Measurements from ENCODE around the gene CACNA1E.

Gene CACNA1E

DNA sequence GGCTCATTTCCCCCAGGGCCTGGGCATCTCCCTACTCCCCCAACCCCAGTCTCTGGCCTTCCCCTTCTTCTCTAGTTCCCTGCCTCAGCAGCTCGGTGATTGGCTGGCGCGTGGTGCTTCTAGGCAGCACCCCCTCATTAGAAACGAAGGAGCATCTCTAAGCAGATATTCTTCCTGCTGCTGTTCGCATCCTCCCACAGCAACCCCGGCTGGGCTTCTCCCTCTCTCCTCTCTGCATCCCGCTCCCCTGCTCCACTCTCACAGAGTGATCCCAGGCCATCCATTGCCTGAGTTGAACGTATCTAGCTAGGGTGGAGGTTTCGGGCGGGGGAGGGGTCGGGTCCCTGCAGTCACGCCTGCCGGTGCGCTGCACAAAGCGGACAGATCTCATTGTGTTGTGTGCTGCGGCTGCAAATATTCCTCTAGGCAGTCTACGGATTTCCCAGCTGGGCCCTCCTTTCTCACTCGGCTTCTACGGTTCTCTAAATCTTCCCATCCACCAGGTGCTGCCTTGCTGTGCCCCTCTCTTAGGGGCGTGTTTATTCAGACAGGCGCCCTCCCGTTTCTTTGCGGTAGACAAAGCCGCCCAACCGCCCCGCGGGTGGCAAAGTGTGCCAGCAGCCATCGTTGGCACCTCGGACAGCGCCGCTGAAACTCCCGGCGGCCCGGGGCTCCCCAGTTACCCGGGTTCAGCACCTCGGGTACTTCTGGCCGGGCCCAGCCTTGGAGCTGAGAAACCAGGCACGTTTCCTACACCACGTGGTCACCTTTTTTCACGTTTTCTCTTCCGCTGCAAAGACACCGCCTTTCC lies 2.2 kb downstream of the CACNA1E start:
- DNase-seq = no peak

DNA sequence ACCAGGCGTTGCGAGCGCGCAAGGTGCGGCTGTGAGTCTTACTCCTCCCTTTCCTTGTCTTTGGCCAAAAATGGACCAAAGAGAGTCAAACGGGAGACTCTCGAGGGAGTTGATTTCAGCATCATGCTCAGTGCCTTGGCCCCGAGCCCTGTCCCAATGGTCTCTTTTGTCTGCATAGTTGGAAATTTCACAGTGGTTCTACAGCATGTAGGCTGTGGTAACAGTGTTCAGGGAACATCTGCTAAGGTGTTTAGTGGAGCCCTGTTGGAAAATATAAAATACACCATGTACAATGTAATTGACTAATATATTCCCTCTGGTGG lies 2.7 kb downstream of the CACNA1E start:
- no peak for DNase-seq

DNA sequence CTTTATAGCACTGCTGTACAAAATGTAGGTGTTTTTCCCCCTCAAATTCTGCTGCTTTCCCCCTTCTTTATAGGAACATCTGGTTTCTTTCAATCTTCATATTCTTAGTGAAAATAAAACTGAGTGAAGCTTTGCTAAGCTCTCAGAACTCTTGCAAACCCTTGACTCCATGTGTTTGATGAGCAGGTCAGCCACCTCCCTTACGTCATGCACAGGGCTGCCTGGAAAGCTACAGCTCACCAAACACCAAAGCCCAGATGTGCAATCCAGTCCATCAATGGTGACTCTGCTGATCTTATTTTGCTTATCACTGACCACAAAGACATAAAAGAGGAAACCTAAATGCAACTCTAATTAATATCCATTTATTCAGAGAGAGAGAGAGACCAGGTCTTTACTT lies 5.5 kb downstream of the CACNA1E start:
- no peak for DNase-seq

DNA sequence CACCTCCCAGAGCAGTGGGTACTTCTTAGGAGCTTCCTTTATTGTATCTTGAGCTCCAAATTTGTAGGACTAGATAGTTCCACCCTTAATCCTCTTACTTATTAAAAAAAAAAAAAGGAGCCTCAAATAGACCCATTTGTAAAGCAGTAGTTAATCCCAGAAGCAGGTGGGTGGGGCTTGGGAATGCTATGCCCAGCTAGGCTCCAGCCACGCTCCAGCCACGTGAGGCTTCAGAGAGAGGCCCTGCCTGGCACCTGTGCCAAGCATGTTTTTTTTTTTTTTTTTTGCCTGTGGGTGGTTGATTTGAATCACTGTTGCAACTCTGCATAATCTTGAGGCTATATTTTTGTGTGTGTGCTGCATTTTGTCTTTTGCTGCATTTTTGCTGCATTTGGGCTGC lies 7.0 kb downstream of the CACNA1E start:
- no peak for DNase-seq

DNA sequence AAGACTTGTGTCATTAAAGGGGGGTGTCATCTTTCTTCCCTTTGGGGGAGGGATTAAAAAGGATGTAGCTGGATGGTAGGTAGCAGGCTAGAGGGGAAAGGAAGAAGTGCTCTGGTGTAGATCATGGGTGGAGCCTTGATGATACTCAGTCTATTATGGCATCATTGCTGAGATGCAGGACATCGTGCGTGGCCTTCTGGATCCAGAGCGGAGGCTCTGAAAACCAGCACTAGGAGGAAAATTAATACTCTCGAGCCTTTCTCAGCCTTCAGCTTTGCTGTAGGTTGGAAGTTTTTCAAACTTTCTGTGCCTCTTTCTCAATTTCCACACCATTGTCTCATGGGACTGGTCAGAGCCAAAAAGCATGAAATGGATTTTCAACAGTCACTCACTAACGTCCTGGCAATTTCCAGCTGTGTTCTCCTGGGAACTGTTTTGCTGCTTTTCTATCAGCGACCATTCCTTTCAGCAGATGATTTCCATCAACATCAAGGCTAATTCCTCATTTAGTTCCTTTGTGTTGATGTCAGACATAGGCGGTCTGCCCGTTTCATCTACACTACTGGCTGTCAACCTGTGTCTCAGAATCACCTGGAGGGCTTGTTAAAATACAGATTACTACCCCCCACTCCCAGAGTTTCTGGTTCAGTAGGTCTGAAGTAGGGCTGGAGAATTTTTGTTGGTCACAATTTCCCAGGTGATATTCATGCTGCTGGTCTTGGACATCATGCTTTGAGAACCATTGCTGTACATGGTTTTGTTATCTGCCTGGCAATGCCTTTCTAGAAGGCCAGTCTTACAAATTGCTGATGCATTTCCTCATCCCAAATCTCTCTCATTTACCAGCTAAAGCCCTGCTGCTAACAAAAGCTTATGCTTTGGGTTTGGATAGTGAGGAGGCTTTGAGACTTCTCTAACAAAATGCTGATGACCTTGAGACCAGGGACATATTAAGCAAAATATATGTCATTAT lies 7.7 kb downstream of the CACNA1E start:
- no peak for DNase-seq

DNA sequence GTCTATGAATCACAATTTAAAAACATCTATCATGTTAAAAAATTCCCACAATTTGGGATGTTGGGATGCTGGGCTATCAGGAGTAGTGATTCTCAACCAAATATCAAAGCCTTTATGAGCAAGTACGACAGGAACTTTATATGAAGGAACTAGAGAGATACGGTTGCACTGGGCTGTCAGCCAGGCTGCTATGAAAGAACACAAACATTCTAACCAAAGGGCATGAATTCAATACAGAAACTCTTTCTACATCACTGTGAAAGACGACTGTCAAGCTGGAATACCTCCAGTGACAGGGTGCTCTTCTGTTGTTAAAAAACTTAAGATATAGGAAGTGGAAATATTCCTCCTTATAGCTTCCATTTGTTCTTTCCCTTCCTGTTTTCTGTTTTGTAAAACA lies 9.8 kb downstream of the CACNA1E start:
- no peak for DNase-seq

DNA sequence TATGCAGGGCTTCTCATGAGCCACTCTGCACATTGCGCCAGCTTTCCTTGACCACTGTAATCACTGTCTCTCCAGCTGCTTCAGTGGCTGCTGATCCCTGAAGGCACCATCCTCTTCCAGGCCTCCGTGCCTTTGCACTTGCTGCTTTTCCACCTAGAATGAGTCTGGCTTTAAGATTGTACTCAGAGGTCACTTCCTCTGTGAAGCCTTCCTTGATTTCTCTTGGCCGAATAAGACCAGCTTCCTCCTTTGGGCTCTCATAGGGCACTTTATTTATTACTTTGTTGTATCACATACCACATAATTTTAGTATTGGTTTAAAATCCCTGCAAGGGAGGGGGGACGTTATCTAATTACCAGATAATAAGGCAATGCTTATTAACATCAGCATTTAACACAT lies 10.6 kb downstream of the CACNA1E start:
- DNase-seq = no peak

DNA sequence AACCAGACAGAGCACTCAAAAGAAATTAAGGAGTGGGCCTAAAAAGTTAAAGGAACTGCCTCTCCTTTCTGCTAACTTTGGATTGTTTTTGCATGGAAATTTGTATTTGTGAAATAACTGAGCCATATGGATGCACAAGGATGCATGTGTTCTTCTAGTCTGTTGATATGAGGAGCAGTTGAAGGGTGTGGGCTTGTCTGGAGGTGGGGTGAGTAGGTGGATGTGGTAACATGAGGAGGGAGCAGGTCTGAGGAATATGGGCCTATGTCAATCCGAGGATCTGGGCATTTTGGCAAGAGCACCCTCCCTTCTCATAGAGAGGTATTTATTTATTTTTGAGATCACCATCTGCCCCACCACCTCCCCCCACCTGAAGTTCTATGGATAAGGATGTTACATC lies 13.4 kb downstream of the CACNA1E start:
- DNase-seq = no peak

DNA sequence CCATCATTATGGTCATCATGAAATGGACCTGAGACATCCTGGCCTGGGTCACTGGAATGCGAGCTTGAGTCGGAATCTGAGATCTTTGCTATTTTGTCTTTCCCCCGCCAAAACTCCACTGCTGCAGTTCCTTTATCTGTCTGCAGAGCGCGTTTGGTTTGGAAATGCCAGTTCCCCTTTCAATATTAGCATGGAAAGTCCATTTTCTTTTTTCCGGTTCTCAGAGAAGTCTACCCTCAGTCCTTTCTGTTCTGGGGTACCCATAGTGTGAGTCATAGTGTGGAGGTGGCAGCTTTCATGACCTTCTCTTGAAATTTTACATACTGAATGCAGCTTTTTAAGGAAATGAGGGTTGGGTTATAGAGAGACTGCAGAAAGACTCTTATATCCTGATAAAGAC lies 14.6 kb downstream of the CACNA1E start:
- DNase-seq = no peak

DNA sequence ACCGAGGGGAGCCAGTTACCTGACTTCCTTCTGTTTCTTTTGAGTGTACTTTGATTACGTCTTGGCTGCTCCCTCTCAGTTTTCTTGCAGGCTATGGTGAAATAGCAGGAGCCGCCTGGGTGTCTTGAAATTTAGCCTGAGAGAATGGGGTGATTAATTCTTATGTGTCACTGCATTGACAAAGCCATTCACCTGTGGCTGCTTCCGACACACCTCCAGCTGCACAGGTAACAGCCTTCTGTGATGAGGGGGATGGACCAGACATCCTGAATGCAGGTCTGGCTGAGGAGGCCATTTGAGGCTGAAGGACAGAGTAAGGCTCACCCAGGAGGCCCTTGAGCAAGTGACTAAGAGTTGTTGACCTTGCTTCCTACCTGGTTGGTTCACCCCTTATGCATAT lies 16.5 kb downstream of the CACNA1E start:
- no peak for DNase-seq

DNA sequence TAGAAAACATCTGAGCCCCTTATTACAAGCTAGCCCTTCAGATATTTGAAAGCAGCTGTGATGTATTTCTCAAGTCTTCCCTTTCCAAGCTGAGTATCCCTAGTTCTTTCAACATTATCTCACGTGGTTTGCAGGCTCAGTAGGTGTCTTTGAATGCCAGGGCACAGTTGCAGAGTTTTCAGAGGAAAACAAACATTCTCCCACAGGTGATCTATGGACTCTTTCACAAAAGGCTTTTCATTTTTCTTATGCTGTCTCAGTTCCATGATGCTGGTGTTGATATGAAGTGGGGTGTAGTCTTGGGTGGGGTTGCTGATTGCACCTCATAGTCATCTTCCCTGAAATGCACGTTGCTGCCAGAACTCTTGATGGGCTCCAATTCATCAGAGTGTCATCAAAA lies 17.3 kb downstream of the CACNA1E start:
- no peak for DNase-seq

DNA sequence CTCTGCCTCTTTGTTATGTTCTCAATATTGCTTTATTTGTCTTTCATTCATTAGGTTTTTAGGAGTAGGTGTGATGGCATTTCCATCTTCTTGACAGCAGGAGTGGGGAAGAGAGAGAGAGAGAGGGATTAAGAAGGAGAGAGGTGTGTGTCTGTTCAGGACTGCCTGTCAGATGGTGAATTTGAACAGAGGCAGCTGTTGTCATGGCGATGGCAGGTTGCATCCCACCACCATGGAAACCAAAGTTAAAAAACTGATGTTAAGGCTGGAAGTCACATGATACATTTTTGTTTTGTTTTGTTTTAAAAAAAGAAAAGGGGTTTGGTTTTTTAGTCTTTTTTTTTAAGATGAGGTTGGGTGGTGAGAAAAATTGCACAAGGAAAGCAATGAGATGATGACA lies 18.3 kb downstream of the CACNA1E start:
- DNase-seq = no peak

DNA sequence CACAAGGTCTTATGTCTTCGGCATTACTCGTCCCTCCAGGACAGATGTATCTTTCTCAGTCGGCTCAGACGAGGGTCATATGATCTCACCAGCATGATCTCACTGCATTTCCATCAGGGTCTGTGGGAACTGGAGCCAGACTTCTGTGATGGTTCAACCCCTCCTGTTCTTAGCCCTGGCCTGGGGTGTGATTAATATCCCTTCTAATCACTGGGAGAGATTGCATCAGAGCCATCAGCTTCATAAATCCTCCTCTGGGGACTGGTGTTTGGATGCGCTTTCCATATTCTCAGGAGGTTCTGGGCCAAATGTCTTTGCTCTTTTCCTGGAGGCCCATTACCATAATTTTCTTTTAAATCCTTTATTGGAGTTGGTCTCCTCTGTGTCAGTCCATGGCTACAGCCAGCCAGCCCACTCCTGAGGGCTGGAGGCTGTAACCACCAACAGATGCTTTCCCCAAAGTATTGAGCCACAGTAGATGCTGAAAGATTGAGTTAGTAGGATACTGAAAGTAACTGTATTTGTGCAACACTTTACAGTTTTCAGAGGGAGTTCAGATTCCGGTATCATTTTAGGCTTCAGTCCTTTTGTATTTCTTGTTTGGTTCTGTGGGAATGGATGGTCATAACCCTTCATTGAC lies 20.0 kb downstream of the CACNA1E start:
- no peak for DNase-seq

DNA sequence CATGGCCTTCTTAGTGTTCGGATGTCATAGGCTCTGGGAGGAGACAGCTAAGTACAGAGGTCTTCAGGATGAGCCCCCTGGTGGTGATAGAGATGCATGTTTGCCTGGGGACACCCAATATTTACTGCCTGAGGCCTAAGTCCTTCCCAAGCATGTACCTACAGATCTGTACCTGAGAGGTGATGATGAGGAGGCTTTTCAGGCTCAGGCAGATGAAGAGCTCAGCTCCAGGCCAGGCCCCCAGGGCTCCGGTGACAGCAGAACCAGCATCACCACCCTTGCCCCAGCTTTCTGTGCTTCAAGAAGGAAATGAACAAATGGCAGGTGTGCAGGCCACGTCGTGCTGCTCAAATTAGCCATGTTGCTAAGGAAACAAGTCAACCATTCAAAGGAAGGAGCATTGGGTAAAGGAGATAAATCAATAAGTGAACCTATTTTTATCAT lies 21.1 kb downstream of the CACNA1E start:
- DNase-seq = no peak

DNA sequence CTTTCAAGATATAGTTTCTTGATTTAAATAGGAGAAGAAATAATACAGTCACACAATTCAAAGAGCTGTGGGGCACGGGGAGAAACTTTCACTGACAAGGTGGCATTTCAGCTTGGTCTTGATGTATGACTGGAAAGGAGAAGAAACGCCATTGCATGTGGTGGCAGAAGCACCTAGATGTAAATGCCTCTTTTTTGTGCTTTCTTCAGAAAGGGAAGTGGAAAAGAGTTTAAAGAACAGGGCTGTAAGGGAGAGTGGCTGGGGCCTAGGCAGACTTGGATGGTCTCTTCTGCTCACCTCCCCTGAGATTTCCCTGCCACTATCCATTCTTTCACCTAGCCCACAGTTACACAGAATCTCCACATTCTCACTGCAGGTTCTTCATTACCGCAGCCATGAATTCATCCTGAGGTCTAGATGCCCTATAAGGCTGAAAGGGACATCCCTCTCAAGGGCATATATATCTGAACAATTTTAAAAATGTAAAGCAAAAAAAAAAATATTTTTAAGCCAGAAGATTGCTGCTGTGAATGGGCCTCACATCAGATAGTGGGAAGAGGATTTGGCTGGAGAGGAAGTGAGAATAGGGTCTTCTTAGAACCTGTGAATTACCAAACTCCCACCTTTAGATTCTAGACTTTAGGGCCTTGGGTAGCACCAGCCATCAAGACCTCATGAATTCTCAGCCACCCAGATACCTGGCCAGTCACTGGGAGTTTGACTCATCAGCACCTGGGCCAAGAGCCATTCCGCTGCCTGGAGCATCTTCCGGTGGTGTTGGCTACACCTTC lies 23.4 kb downstream of the CACNA1E start:
- DNase-seq = no peak

DNA sequence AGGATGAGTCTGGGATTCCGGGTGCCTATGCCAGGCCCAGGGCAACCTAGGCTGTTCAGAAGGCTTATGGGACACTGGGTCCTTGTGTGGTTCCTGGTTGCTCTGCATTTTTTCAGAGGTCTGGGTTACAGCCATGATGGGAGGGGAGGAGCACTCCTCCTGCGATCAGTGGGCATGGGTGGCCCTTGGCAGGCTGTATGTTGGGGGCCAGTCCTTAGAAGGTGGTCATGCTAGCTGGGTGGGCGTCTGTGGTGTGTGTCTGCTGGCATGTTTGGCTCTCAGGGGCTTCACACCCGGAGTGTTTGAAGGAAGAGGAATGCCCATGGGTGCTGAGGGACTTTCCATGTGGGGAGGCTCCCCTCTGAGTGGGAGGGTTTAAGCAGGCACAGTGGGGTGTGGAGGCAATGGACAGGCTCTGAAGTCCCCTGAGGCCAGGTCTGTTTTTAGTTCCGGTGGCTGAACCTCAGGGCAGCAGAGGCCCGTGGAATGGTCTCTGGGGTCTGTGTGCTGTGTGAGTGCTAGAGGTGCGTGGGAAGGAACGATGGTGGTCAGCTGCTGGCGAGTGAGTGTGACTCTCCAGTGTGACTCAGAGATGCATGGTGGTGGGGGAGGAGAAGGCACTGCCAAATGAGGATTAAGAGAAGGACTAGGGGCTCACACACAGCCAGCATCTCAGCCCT lies 25.3 kb downstream of the CACNA1E start:
- no peak for DNase-seq

DNA sequence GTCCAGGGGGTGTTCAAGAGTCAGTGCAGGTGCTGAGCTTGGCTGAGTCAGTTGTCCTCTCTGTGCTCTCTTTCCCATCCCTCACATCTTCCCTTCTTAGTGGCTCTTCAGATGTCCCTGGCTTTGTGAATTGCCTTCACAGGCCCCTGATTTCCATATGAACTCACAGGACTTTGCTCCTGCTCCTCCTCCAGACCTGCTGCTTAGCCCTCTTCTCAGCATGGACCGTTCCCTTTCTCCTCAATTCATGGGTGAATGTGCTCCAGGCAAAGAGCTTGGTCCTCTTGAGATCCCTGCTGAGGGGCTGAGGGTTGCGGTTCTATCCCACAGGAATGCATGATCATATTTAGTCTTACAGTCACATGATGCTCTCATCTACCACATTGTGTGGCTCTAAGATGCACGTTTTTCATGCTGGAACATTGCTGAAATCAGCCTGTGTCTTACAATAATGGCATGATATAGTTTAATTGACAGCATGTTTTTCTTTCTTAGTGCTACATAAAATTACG lies 30.5 kb downstream of the CACNA1E start:
- no peak for DNase-seq

DNA sequence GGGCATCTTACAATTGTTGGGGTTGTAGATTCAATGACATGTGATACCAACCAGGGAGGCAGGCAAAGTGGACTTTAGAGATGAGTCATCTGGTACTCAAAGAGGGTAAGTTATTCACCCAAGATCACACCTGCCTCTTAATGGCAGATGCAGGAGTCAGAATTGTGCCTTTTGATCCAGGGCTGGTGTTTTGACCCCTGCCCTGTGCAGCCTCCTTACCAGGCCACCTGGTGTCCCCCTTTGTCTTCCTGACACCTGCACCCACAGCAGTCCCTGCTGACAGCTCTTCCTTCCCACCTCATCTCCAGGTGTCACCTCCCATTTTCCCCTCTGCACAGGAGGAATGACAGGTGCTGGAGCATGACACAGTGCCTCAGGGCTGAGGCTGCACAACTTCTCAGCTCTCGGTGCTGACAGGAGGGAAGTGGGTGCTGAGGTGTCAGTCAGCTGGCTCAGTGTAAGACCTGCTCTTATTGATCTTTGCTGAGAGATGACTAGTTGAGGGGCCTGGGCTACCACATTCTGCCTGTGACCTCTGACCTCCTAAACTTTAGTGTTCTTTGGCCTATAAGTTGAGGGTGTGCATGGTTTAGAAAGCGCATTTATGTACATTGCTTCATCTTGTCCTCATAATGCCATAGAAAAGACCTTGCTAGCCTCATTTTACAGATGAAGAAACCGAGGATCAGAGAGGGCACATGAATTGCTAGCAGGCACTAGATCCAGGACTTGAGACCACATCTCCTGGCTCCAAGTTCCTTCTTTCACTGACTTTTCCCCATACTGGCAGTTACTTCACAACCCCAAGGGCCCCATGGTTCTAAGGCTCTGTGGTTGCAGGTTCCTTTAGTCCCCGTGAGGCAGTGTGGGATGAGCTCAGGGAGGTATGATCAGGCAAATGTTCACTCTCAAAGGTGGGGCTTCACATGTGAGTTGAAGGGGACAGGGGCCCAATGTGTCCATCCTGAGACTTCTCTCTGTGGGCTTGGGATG lies 31.3 kb downstream of the CACNA1E start:
- DNase-seq = no peak

DNA sequence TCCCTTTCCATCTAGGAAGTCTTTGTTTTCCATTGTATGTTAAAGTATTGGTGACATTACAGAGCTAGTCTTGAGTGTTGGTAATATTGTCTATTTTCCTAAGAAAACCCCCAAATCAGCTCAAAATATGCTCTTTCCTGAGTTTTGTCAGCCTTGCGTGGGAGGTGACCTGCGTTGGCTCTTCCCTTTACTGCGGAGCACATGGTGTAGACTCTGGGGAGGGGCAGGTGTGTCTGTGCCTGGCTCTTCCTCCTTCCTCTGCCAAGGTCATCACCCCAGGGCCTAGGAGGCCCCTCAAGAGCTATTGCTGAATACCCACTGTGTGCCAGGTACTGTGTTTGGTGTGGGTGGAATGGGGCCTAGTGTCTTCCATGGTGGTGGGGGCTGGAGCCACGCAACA lies 33.4 kb downstream of the CACNA1E start:
- DNase-seq = no peak

DNA sequence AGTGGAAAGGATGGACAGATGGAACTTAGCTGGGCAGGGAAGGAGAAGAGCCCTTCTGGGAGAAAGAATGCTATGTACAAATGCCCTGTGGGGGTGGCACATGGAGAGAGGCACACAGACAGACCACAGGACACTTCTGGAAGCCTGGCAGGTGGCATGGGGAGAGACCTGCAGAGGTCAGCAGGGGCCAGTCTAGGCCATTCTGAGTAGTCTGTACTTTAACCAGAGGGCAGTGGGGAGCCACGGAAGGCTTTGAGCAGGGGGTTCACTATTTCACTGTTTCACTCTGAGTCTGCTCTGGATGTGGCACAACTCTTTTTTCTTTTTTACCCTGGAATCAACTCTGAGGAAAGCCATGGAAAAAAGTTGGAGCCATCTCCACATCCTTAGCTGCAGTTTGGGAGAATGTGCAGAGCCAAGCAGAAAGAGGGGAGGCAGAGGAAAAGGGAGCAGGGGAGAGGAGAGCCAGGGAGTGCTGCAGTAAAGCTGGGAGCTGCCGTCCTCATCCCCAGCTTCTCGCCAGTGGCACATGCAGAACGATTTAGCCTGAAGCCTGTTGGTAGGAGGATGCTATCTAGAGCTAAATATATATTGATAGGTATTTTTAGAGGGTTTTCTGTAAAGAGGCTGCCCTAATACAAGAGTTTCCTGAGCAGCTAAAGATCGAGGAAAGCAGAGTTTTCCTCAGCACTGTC lies 34.0 kb downstream of the CACNA1E start:
- DNase-seq = no peak

Measured in NCI-H446 treated with DMSO at 0.1 percent for 48 hours (cell line).